GM10847 (cell line): ENCODE results near the gene FAM3C.

Experiments
- POLR2A ChIP-seq: IDR thresholded peaks from 2 replicates; pipeline ENCODE4 v1.6.1; 2011; ENCODE audit not compliant: insufficient read length; ENCODE audit errors: extremely low read depth

The FAM3C gene

GRCh38 chr7:121395961-121396757, at the start of gene FAM3C:
Gene FAM3C, minus strand, starts transcription at chr7:121396308. Its CDS starts 13,339 bp downstream, at chr7:121382969.
- peak; percentile 62 for TF ChIP-seq POLR2A

- no peak for TF ChIP-seq POLR2A
These were observed 46.7 kb upstream of the FAM3C start for GRCh38 chr7:121442845-121443244.

- TF ChIP-seq POLR2A = no peak
These were observed 44.9 kb upstream of the FAM3C start for GRCh38 chr7:121440857-121441503.

- TF ChIP-seq POLR2A = no peak
These were observed 41.4 kb upstream of the FAM3C start for GRCh38 chr7:121437470-121437869.

GRCh38 chr7:121436688-121437087, 40.6 kb upstream of the FAM3C start:
- no peak for TF ChIP-seq POLR2A

GRCh38 chr7:121436136-121436535, 40.0 kb upstream of the FAM3C start:
- no peak for TF ChIP-seq POLR2A

GRCh38 chr7:121433775-121434174, 37.7 kb upstream of the FAM3C start:
- TF ChIP-seq POLR2A = no peak

- no peak for TF ChIP-seq POLR2A
These were observed 35.9 kb upstream of the FAM3C start for GRCh38 chr7:121431996-121432395.

- TF ChIP-seq POLR2A = no peak
These were observed 35.4 kb upstream of the FAM3C start for GRCh38 chr7:121431389-121431995.

- TF ChIP-seq POLR2A = no peak
These were observed 34.5 kb upstream of the FAM3C start for GRCh38 chr7:121430558-121430957.

GRCh38 chr7:121429798-121430197, 33.7 kb upstream of the FAM3C start:
- TF ChIP-seq POLR2A = no peak

GRCh38 chr7:121428855-121429489, 32.9 kb upstream of the FAM3C start:
- no peak for TF ChIP-seq POLR2A

- no peak for TF ChIP-seq POLR2A
These were observed 24.9 kb upstream of the FAM3C start for GRCh38 chr7:121420976-121421375.

GRCh38 chr7:121419201-121420148, 23.4 kb upstream of the FAM3C start:
- TF ChIP-seq POLR2A = no peak

GRCh38 chr7:121416533-121416932, 20.4 kb upstream of the FAM3C start:
- no peak for TF ChIP-seq POLR2A
